ENCODE measurements around the gene TTC36. TPM values are rescaled to one million over a fixed set of nuclear protein-coding genes. Genes with fewer than 3 reads are reported as not detected.

TTC36 gene
- total and polyA plus RNA-seq, 9 of the 15 experiments (the other 6 are each of a cell fraction or from before 2014, with no cell fraction given) = 0.22 to 0.23 TPM; not detected in 7

- TF ChIP-seq RBM39 (optimal IDR thresholded peaks at IDR 0.05; ENCODE audit: low read depth, low read length) (no peak), MIER1 (IDR thresholded peaks at IDR 0.05; ENCODE audit: low read depth) (no peak), SMC3 (conservative IDR thresholded peaks at IDR 0.05; ENCODE audit: insufficient read depth, low read depth, low read length) (no peak), ASH1L (IDR thresholded peaks at IDR 0.05; ENCODE audit: borderline replicate concordance, low read depth, partially characterized antibody) (no peak), ZNF584 (CRISPR knock-in tag; IDR thresholded peaks at IDR 0.05; ENCODE audit: low read depth) (peak; percentile 62; the same call in 1 of the 2 replicates), ZNF431 (CRISPR knock-in tag; IDR thresholded peaks at IDR 0.05) (no peak), HMG20A (CRISPR knock-in tag; conservative IDR thresholded peaks at IDR 0.05) (no peak), ZBTB43 (CRISPR knock-in tag; IDR thresholded peaks at IDR 0.05) (no peak), HDAC2 (IDR thresholded peaks at IDR 0.05) (no peak), ELF4 (CRISPR knock-in tag; IDR thresholded peaks at IDR 0.05) (no peak), MEF2A (IDR thresholded peaks at IDR 0.05; ENCODE audit: control insufficient read depth, low read depth, low read length) (no peak), E2F4 (CRISPR knock-in tag; IDR thresholded peaks at IDR 0.05; ENCODE audit: low read depth) (no peak), CTCFL (IDR thresholded peaks at IDR 0.05; ENCODE audit: borderline replicate concordance, insufficient read depth, low read depth, low read length, poor library complexity, severe bottlenecking) (no peak), MCM5 (IDR thresholded peaks at IDR 0.05; ENCODE audit: low read depth) (no peak), ZNF133 (CRISPR knock-in tag; IDR thresholded peaks at IDR 0.05) (no peak), PHB (CRISPR knock-in tag; IDR thresholded peaks at IDR 0.05) (no peak), FUS (optimal IDR thresholded peaks at IDR 0.05; ENCODE audit: low read depth, low read length) (no peak), NCOA6 (IDR thresholded peaks at IDR 0.05) (no peak), ZBTB17 (CRISPR knock-in tag; IDR thresholded peaks at IDR 0.05) (0 out of 2 replicates have a peak, but pooled peaks have one; percentile 19), CHD1 (IDR thresholded peaks at IDR 0.05; ENCODE audit: low read length) (no peak), ZNF232 (CRISPR knock-in tag; IDR thresholded peaks at IDR 0.05) (peak; percentile 64), RFX5 (IDR thresholded peaks at IDR 0.05; ENCODE audit: low read depth, low read length) (no peak), ZBTB26 (CRISPR knock-in tag; IDR thresholded peaks at IDR 0.05) (no peak), SOX6 (IDR thresholded peaks at IDR 0.05) (0 out of 2 replicates have a peak, but pooled peaks have one; percentile 18)
These were observed 45.0 kb downstream of the TTC36 start, which contains the start of gene ARCN1 (continued) for GRCh38 chr11:118572061-118572980.
